ENCODE results near the gene INHA. TPM values are rescaled to one million over a fixed set of nuclear protein-coding genes. Genes with fewer than 3 reads are reported as not detected.

Gene INHA
- total RNA-seq, 1 donor from 2014 or later = 0.52 TPM

GRCh38 chr2:219555956-219556355 lies 16.2 kb upstream of the INHA start:
- Histone ChIP-seq H3K4me1 (ENCODE audit: insufficient read depth, low read length) (peaks cover 14% of the 10 kb centered on the region), H3K79me2 (ENCODE audit: insufficient read depth, low read length) (no peaks in the 10 kb centered on the region), H3K9me3 (ENCODE audit: insufficient read depth, low read depth, low read length) (no peaks in the 10 kb centered on the region), H3K4me3 (ENCODE audit: insufficient read depth, low read depth, low read length) (no peak overlapping the region), H2AFZ (ENCODE audit: low read depth, low read length) (no peak overlapping the region), H3K27me3 (ENCODE audit: insufficient read depth, low read length) (no peaks in the 10 kb centered on the region), H4K20me1 (ENCODE audit: insufficient read depth, low read length) (peaks cover 2% of the 10 kb centered on the region), H3K27ac (ENCODE audit: low read depth, low read length) (no peak overlapping the region), H3K4me2 (ENCODE audit: low read length) (no peak overlapping the region), H3K9ac (ENCODE audit: low read length) (no peak overlapping the region), H3K36me3 (ENCODE audit: insufficient read depth, low read length) (no peaks in the 10 kb centered on the region)
- Mint-ChIP-seq H3K27me3 (ENCODE audit: low read depth, unreplicated experiment) (peaks cover 8% of the 10 kb centered on the region), H3K4me3 (ENCODE audit: unreplicated experiment) (no peak overlapping the region), H3K36me3 (ENCODE audit: low read depth, unreplicated experiment) (peaks cover 8% of the 10 kb centered on the region), H3K4me1 (ENCODE audit: low read depth, unreplicated experiment) (peaks cover 5% of the 10 kb centered on the region), H3K27ac (ENCODE audit: unreplicated experiment) (no peak overlapping the region), H3K9me3 (ENCODE audit: unreplicated experiment) (no peaks in the 10 kb centered on the region)
- DNase-seq (ENCODE audit: low read depth) = no peak
- TF ChIP-seq, protein P1, sequence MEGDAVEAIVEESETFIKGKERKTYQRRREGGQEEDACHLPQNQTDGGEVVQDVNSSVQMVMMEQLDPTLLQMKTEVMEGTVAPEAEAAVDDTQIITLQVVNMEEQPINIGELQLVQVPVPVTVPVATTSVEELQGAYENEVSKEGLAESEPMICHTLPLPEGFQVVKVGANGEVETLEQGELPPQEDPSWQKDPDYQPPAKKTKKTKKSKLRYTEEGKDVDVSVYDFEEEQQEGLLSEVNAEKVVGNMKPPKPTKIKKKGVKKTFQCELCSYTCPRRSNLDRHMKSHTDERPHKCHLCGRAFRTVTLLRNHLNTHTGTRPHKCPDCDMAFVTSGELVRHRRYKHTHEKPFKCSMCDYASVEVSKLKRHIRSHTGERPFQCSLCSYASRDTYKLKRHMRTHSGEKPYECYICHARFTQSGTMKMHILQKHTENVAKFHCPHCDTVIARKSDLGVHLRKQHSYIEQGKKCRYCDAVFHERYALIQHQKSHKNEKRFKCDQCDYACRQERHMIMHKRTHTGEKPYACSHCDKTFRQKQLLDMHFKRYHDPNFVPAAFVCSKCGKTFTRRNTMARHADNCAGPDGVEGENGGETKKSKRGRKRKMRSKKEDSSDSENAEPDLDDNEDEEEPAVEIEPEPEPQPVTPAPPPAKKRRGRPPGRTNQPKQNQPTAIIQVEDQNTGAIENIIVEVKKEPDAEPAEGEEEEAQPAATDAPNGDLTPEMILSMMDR (IDR thresholded peaks at IDR 0.05; ENCODE audit: insufficient read depth, low read depth, low read length) = no peak
- TF ChIP-seq EZH2 (IDR thresholded peaks at IDR 0.05; ENCODE audit: insufficient read depth, low read length) = no peak
- FAIRE-seq = no peak

DNA sequence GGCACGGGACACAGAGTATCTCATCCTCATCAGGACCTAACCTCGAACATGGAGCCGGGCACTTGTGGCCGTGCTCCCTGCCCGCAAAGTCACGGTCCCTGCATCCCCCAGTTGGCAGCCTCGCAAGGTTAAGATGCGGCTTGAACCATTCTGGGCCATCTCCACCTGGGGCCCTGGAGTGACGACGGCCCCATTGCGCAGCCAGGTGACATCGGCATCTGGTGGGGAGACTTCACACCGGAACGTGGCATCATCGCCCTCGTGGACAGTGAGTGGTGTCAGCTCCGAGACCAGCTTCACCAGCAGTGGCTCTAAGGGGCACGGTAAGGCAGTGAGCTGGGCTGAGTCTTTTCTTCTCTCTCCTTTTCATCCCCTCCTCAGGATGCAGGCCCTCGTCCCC lies 15.7 kb upstream of the INHA start:
- H3K4me3 ChIP-seq (ENCODE audit: insufficient read depth, low read depth, low read length) = no peak overlapping the region
- H2AFZ ChIP-seq (ENCODE audit: low read depth, low read length) = no peak overlapping the region
- H3K27me3 ChIP-seq (ENCODE audit: insufficient read depth, low read length) = no peaks in the 10 kb centered on the region
- H4K20me1 ChIP-seq (ENCODE audit: insufficient read depth, low read length) = no peaks in the 10 kb centered on the region
- H3K79me2 ChIP-seq (ENCODE audit: insufficient read depth, low read length) = no peaks in the 10 kb centered on the region
- H3K4me3 Mint-ChIP-seq (ENCODE audit: unreplicated experiment) = no peak overlapping the region
- peaks cover 13% of the 10 kb centered on the region for H3K4me1 ChIP-seq (ENCODE audit: insufficient read depth, low read length)
- DNase-seq (ENCODE audit: low read depth) (no peak), FAIRE-seq (no peak)
- H3K36me3 Mint-ChIP-seq (ENCODE audit: low read depth, unreplicated experiment) = peaks cover 8% of the 10 kb centered on the region
- peaks cover 8% of the 10 kb centered on the region for H3K4me1 Mint-ChIP-seq (ENCODE audit: low read depth, unreplicated experiment)
- peaks cover 5% of the 10 kb centered on the region for H3K27me3 Mint-ChIP-seq (ENCODE audit: low read depth, unreplicated experiment)
- H3K36me3 ChIP-seq (ENCODE audit: insufficient read depth, low read length) = no peaks in the 10 kb centered on the region
- TF ChIP-seq, protein P1 (IDR thresholded peaks at IDR 0.05; ENCODE audit: insufficient read depth, low read depth, low read length) = no peak
- TF ChIP-seq EZH2 (IDR thresholded peaks at IDR 0.05; ENCODE audit: insufficient read depth, low read length) = no peak
- H3K27ac Mint-ChIP-seq (ENCODE audit: unreplicated experiment) = no peak overlapping the region
- no peaks in the 10 kb centered on the region for H3K9me3 ChIP-seq (ENCODE audit: insufficient read depth, low read depth, low read length)
- no peak overlapping the region for H3K4me2 ChIP-seq (ENCODE audit: low read length)
- no peak overlapping the region for H3K9ac ChIP-seq (ENCODE audit: low read length)
- no peak overlapping the region for H3K27ac ChIP-seq (ENCODE audit: low read depth, low read length)
- H3K9me3 Mint-ChIP-seq (ENCODE audit: unreplicated experiment) = no peaks in the 10 kb centered on the region

- no peaks in the 10 kb centered on the region for H3K27me3 ChIP-seq (ENCODE audit: insufficient read depth, low read length)
- Mint-ChIP-seq H3K27ac (ENCODE audit: unreplicated experiment) (no peak overlapping the region), H3K4me3 (ENCODE audit: unreplicated experiment) (no peak overlapping the region), H3K36me3 (ENCODE audit: low read depth, unreplicated experiment) (peaks cover 8% of the 10 kb centered on the region), H3K9me3 (ENCODE audit: unreplicated experiment) (no peaks in the 10 kb centered on the region), H3K27me3 (ENCODE audit: low read depth, unreplicated experiment) (peaks cover 5% of the 10 kb centered on the region), H3K4me1 (ENCODE audit: low read depth, unreplicated experiment) (peaks cover 10% of the 10 kb centered on the region)
- H3K27ac ChIP-seq (ENCODE audit: low read depth, low read length) = no peak overlapping the region
- no peaks in the 10 kb centered on the region for H3K79me2 ChIP-seq (ENCODE audit: insufficient read depth, low read length)
- H3K4me2 ChIP-seq (ENCODE audit: low read length) = no peak overlapping the region
- H4K20me1 ChIP-seq (ENCODE audit: insufficient read depth, low read length) = no peaks in the 10 kb centered on the region
- H3K4me3 ChIP-seq (ENCODE audit: insufficient read depth, low read depth, low read length) = no peak overlapping the region
- no peak overlapping the region for H3K9ac ChIP-seq (ENCODE audit: low read length)
- H2AFZ ChIP-seq (ENCODE audit: low read depth, low read length) = no peak overlapping the region
- no peaks in the 10 kb centered on the region for H3K36me3 ChIP-seq (ENCODE audit: insufficient read depth, low read length)
- no peak for TF ChIP-seq EZH2 (IDR thresholded peaks at IDR 0.05; ENCODE audit: insufficient read depth, low read length)
- TF ChIP-seq, protein P1 (IDR thresholded peaks at IDR 0.05; ENCODE audit: insufficient read depth, low read depth, low read length) = no peak
- no peaks in the 10 kb centered on the region for H3K9me3 ChIP-seq (ENCODE audit: insufficient read depth, low read depth, low read length)
- no peak for FAIRE-seq
- DNase-seq (ENCODE audit: low read depth) = no peak
- H3K4me1 ChIP-seq (ENCODE audit: insufficient read depth, low read length) = peaks cover 6% of the 10 kb centered on the region
These were observed 14.8 kb upstream of the INHA start for GRCh38 chr2:219557320-219557719.

Measured in astrocyte (in vitro differentiated cells and primary cell).